Stimulated activated CD4-positive, alpha-beta T cell treated with anti-CD3 and anti-CD28 coated beads, TNF-alpha, amount 100 ng/mL, for 24 hours (primary cell): ENCODE data around the gene PDE4D.

Source experiments
- DNase-seq, 3 experiments: peaks; one replicate each; pipeline ENCODE4 v3.0.0-alpha.2; 2020; ENCODE audit warnings: low read depth in 3 of 3

Gene PDE4D

DNA sequence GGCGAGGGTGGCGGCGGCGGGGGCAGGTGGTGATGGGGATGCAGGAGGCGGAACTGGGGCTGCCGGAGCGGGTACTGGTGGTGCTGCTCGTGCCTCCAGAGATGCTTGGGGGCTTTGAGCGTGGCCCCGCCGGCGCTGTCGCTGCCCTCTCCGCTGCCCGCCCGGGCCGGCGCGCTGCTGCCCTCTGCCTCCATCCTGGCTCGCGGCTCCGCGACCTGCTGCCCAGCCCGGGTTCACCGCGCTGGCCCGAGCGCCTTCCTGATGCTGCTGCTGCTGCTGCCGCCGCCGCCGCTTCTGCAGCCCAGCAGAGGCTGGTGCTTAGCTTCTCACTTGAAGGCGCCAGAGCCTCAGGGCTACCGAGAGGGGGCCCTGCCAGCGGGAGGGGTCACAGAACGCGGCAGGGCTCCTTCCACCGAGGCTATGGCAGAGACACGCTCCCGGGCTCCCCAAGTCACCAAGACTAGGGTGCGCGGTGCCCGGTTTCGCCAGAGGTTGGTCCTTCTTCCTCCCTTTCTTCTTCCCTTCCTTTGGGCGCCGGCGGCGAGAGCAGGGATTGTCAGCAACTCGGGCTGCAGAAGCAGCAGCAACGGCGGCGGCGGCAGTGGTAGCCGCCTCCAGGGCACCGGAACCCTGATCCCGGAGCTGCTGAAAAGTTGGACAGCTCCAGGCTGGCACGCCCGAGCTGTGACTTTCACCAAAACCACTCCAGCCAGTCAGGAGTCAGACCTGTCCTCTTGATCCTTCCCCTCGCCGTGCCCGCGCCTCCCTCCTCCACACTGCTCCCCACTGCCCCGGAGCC lies at the start of gene PDE4D:
Gene PDE4D, minus strand, starts transcription at position 298 of the 799 bp plus-strand sequence.
- no peak for DNase-seq

GRCh38 chr5:59937633-59938032 lies 44.1 kb upstream of the PDE4D start:
- DNase-seq: no peak

DNA sequence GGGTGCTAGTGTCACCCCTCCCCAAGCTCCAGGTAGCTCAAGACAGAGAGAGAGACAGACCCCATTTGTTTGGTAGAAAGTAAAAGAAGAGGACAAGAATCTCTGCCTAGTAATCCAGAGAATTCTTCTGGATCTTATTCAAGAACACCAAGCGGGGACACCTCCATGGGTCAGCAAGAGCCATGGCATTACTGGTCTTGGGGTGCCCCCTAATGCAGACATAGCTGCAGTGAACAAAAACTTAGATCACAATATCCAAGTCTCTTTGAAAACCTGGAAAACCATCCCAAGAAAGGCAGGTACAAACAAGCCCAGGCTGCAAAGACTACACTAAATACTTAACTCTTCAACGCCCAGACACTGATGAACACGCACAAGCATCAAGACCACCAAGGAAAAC lies 29.9 kb upstream of the PDE4D start:
- no peak for DNase-seq

DNA sequence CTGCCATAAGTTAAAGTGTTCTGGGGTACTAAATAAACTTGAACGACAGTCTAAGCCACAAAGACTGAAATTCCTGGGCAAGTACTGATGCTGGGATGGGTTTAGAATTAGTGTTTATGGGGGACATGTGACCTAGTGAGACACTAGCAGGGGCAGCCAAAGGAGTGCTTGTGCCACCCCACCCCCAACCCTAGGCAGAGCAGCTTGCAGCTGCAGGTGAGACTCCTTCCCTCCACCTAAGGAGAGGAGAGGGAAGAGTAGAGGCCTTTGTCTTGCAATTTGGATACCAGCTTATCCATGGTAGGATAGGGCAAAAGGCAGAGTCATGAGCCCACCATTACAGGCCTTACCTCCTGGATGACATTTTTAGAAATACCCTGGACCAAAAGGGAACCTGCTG lies 28.7 kb upstream of the PDE4D start:
- no peak for DNase-seq

DNA sequence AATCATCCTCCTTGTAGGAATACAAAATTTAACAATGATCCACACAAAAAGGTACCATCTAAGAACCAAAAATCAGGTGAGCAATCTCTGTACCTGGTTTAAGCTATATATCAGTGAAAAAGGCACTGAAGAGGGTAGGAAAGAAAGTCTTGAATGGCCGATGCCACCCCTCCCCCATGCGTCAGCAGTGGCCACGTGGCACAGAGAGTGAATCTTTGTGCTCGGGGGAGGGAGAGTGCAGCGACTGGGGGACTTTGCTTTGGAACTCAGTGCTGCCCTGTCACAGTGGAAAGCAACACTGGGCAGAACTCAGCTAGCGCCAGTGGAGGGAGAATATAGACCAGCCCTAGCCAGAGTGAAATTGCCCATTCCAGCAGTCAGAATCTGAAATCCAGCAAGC lies 28.3 kb upstream of the PDE4D start:
- DNase-seq: no peak

- no peak for DNase-seq
These were observed 26.0 kb upstream of the PDE4D start for GRCh38 chr5:59919484-59919883.

DNA sequence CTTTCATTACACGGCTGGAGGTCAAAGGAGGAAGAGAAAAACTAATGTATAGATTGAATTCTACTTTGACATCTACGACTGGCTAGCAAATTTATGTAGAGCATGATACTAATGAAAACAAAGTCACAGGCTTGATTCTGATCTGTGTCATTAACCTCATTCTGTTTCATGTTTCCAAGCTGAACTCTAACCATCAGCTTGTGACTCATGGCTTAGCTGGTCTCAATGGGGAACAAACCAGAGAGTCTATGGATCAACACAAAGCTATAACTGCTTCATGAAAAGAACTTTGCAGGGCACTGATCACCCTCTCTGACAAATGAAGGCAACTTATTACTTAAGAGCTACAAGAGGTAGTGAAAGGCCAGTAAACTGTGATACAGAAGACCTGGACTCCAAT lies 23.6 kb upstream of the PDE4D start:
- no peak for DNase-seq

- no peak for DNase-seq
These were observed 11.7 kb upstream of the PDE4D start for GRCh38 chr5:59905188-59905587.

- DNase-seq: no peak
These were observed 3.5 kb upstream of the PDE4D start for GRCh38 chr5:59897075-59897474.

DNA sequence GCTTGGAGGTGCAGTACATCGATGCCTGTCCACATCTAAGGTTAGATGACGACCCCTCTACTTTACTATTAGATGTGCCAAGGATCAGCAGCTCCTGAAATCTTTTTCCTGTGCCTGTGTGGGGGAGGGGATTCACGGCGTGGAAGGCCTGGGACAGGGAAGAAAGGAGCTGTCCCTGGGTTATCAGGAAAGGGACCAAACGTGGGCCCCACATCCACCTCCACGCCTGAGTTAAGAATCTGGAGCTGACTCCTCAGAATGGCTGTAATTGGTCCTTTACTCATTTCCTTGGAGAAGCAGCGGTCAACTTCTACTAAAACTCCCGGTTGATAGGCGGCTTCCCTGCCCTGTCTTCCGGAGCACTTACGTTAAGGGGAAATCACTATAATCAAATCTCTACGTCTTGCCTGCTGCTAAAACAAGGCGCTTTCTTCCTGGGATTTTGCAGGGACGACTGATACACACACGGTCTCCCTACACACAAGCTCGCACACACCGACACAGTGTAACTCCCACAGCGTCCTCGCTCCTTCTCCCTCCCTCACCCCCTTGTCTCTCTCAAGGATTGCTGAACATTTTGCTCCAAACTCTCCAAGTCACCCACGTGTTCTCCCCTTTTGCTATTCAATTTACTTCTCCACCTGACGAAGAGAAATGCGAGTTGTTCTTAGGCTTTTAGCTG lies 1.4 kb downstream of the PDE4D start:
- no peak for DNase-seq

- no peak for DNase-seq
These were observed 6.3 kb downstream of the PDE4D start for GRCh38 chr5:59887274-59887673.

DNA sequence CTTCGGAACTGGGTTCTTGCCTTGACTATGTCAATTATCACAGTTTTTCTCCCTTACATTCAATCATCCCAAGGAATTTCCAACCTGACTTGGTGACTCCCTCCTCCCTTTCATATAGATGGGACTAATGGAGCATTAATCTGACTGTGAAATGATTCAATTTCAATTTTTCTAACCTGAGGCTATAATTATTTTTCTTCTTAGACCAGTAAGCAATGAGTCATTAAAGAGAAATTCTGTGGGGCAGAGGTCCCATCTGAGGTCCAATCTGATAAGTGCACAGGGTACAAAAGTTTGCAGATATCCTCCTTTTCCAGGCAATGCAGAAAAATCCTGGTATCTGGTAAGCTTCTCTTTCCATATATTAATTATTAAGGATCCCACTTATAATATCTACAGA lies 18.9 kb downstream of the PDE4D start:
- DNase-seq: no peak

GRCh38 chr5:59873113-59873512 lies 20.4 kb downstream of the PDE4D start:
- DNase-seq: no peak

- no peak for DNase-seq
These were observed 26.9 kb downstream of the PDE4D start for GRCh38 chr5:59866661-59867060.

DNA sequence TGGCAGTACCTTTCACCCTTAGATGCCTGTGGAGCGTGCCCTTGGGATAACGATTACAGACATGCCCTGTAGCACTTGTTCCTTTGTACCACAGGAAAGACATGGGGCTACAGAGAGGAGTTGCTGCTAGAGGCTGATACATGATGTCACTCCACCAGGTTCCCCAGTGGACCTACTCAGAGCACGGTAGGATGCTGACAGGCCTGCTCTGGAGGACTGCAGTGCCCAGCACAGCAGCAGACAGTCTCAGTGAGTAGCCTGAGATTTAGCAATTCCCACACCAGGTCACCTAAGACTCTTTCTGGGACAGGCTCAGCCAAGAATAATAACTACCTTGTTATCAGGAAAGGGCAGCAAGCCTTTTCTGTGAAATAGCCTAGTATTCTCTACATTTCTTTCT lies 28.8 kb downstream of the PDE4D start:
- DNase-seq: no peak

- no peak for DNase-seq
These were observed 29.7 kb downstream of the PDE4D start for GRCh38 chr5:59863777-59864176.

DNA sequence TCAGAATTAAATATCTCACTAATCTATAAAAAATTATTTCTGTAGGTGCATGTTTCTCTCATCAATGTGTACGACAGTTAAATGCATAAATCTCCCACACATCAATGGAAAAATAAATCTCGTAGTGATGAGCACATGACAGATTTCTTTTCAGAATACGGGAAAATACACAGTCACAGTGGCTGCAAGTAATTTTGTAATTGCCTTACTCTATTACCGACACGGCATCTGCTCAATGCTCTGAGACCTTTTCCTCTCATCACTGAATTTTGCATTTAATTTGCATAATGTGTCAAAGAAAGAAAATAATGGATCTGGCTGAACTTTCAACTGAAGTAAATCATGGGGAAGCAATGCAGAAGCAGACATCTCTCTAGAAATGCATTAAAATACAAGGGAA lies 37.2 kb downstream of the PDE4D start:
- no peak for DNase-seq

DNA sequence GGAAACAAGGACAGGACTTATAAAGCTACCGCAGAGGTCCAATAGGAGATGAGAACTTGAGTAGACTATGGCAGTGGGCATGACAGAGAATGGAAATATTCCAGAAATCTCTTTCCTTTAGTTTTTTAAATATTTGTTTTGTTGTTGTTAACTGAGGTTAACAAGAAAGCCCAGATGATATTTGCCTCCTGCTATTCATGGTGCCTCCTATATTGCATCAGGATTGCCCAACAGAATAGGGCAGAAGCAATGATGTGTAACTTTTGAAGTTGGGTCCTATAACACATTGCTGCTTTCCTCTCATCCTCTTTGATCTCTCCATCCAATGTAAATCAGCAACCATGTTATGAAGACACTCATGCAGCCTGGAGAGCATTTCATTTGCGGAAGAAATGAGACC lies 42.8 kb downstream of the PDE4D start:
- DNase-seq: no peak

GRCh38 chr5:59847586-59847985 lies 45.9 kb downstream of the PDE4D start:
- no peak for DNase-seq

- DNase-seq: no peak
These were observed 47.8 kb downstream of the PDE4D start for GRCh38 chr5:59845730-59846129.

GRCh38 chr5:59843511-59844213 lies 49.9 kb downstream of the PDE4D start:
- DNase-seq: no peak

- no peak for DNase-seq
These were observed 50.5 kb downstream of the PDE4D start for GRCh38 chr5:59842999-59843398.

DNA sequence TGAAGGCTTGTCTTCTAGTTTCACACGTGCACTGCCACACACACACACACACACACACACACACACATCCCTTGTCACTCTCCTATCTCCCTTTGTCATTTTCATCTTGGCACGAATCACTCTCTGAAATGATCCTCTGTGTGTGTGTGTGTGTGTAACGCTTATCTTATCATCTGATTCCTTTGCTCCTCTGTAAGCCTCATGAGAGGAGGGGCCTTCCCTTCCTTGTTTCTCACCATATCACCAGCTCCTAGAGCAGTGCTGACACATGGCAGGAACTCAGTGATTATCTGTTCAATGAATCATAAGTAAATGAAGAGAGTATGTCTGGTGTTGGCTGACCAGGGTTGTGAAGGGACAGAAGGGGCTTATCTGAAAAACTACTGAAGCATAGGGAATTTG lies 53.3 kb downstream of the PDE4D start:
- no peak for DNase-seq
